Activated CD4-positive, CD25-positive, alpha-beta regulatory T cell treated with anti-CD3 and anti-CD28 coated beads, Interleukin-2, amount 50 U/mL, for 24 hours (primary cell): ENCODE measurements around the gene DUS4L.

Experiments used
- ATAC-seq, 2 donors: fragments of 150-1000 bp; cut with Tn5 transposase; one replicate each; pipeline ENCODE4 v1.10.0; 2021; ENCODE audit warnings: mild to moderate bottlenecking in 1 of 2, moderate library complexity in 1 of 2

DUS4L gene

DNA sequence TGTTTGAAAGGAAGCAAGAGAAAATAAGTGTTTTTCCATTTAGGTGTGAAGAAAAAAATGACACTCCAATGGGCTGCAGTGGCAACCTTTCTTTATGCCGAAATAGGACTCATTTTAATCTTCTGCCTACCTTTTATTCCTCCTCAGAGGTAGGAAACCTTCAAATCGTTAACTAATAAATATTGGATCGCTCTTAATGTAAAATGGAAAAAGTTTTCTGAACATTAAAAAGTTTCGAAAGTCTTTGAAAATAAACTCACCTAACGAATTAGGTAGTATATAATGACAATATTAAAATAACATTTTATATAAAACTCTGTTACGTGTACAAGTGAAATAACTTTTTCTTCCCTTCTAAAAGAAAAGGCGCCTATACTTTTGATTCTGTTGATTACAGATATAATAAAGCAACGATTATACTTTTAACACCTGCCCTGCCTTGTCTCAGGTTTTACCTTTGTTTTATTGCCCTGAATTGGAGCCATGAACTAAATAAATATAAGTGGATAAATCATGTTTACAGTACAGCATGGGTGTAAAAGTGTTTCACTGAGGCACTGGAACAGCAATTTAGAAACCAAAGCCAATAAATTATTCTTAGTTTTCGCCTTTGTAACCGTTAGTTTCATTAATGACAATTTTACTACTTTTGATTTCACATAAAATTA lies 17.1 kb downstream of the DUS4L start:
- no peak for ATAC-seq

DNA sequence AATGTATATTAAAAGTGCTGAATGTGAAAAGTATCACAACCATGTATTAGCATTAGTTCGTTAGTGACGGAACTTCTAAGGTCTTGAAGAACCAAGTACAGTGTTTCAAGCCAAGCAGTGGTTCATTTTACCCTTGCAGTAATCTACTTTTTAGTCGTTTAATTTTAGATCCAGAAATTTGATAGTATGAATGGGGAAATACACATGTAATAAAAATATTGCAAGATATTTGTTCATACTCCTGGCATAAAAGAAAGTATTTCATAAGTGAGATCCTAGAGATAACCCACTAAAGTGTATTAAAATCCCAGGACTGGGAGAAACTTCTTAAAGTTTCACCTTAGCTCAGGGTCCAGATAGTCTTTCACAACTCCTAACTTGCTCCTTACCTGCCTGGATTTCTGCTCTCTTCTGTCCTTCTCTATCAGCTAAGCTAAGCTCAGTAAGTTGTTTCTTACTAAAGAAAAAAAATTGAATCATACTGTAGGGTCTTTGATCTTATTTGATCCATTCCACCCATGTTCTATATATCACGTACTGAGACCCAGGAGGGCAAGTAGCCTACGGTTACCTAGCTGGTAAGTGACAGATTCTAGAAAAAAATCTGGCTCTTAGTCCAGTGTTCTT lies 17.7 kb downstream of the DUS4L start:
- no peak for ATAC-seq

DNA sequence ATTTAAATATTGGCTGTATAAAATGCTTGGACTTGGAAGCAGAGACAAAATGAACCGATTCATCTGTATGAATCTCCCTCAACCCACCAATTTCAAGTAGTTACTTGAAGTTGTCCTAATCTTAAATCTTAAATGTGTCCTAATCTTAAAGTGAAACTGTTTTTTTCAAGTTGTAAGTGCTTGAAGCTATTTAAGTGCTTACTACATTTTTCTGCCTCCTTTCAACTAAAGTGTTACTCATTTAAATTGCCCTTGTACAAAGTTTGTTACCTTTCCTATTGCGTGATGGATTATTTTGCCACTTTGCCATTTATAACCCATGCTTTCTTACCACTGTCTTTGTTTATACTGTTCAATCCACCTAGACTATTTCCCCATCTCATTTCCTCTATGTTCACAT lies 19.1 kb downstream of the DUS4L start:
- no peak for ATAC-seq

DNA sequence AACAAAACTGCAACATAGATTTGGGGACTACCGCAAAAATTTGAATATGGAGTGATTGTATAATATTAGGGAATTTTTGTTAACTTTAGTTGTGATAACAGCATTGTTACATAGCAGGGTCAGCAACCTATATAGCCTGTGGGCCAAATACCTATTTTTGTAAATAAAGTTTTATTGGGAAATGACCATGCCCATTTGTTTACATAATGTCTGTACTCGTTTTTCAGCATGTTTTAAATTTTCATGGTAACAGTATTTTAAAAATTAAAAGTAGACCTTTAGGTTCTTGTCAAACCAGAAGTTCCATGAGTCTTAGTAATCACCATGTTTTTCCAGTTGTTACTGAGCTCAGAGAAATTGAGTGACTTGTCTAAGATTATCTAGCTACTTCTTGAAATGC lies 20.9 kb downstream of the DUS4L start:
- no peak for ATAC-seq

DNA sequence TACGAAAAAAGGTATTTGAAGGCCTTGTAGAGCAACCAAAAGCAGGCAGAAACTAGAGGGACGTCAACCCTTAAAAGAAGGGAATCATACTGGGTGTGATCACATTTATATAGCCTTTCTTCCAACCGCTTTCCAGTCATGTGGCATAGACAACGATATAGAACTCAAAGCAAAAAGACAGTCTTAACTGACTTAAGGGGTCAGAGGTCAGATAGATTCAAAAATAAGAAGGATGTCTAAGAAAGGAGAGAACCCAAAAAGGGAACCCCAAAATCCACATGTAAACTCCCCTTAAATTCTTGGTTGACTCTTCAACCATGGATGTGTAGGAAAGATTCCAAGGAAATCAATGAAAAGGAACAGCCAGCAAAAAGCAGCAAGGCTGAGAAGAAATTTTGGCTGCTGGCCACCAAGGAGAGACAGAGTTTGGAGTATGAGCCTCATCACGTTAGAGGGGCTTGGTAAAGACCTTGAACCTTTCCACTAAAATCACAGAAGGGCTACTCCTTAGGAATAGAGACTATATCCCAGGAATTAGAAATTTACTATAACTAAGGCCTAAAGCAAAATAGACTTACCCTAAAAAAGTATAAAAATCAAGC lies 24.9 kb downstream of the DUS4L start:
- ATAC-seq, result no peak

DNA sequence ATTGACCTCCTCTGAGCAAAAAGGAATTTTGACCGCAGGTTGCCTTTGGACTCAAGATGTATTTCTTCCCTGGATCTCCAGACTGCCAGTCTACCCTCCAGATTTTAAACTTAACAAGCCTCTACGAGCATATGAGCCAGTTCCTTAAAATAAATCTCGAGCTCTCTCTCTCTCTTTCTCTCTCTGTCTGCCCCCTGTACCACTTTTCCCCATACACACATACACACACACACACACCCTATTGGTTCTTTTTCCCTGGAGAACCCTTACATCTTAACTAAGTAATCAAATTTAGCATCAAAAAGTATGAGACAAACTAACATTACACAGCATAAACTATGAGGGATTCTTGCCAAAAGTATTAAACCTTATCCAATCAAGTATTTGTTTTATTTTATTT lies 27.6 kb downstream of the DUS4L start:
- no peak for ATAC-seq

DNA sequence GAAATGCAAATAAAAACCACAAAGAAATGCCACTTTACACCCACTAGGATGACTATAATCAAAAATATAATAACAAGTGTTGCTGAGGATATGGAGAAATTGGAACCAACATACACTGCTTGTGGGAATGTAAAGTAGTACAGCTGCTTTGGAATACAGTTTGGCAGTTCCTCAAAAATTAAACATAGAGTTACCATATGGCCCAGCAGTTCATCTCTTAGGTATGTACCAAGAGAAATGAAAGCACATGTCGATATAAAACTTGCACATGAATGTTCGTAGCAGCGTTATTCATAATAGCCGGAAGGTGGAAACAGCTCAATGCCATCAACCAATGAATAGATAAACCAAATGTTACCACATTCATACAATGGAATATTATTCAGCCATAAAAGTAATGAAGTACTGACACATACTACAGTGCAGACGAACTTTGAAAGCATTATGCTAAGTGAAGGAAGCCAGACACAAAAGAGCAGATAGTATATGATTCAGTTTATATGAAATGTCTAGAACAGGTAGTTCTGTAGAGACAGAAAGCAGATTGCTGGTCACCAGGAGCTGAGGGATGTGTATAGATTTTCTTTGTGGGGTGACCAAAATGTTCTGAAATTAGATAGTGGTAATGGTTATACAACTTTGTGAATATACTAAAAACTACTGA lies 28.7 kb downstream of the DUS4L start:
- no peak for ATAC-seq

DNA sequence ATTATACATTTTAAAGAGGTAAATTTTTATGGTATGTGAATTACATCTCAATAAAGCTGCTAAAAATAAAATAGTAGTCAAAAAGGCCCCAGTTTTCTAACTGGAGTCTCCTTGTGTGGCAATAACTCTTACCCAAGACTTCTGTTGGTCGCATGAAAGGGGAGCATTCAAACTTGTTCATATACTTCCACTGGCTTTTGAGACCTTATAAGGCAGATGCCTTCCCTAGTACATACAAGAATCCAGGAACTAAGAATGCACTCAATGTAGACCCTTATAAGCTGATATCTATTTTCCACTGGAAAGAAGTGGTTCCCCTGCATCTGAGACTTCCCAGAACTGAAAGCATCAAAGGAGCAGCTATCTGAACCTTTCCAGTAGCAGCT lies 29.2 kb downstream of the DUS4L start:
- no peak for ATAC-seq

DNA sequence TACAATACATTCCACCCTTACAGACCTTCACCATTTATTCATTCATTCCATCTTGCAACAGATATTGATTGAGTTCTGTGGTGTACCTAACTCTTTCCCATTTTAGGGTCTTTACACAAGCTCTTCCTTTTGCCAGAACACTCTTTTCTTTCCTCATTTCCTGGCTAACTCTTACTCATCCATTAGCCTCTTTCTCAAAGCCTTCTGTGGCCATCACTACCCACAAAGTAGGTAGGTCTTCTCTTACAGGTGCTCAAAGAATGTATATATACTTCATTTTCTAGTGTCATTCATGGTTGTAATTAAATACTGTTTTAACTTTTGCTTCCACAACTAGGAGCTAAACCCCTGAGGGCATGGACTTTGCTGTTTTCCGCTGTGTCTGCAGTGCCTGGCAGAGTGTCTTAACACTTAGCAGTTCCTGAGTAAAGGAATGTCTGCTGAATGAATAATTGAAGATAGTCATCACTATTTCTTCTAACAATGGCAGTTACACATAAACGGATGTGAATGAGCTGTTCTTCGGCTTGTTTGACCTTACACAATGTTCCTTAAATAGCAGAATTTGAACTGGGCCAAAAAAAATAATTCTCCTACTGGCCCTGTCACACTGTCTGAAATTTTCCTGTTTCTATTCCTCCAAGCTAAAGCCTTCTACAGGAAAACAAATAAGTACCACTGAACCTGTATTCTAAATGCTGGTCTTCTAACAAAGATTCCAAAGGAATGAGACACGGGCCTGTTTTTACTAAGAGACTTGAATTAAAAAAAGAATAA lies 31.4 kb downstream of the DUS4L start:
- ATAC-seq, result no peak

DNA sequence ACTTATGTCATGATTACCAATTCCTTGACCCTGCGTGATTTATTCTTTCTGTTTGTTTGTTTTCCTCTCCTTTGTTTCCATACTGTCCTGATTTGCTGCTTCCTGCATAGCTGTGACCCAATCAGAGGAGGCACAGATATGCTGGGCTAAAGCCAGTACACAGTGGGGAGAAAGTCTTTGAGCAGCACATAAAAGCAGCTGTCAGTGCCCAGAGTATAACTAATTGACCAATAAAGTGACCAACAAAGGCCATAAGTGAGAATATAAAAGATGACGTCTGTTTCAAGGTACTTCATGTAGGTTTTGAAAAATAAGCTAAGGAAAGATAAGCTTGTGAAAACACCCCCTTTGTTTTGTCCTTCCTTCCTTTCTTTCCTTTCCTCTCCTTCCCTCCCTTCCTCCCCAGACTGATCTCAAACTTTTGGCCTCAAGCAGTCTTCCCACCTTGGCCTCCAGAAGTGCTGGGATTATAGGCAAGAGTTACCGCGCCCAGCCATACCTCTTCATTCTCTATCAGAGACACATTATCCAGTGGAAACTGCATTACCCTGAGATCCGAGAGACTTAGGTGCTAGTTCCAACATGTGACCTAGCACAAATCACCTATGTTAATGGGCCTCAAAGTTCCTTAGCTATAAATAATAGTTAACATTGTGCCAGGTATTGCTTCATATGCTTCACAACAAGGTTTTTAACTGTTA lies 33.3 kb downstream of the DUS4L start:
- ATAC-seq, result no peak

DNA sequence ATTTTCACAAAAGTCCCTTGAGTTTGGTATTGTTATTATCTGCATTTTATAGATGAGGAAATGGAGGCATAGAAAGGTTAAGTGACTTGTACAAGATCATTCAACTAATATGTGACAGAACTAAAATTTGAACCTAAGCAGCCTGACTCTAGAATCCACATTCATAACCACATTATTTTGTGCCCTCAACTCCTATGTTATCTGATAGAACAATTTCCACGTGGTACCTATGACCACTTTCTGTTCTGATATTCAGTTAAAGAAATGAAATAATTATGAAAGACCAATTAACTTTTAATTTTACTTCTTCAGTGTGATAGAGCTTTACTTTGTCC lies 33.8 kb downstream of the DUS4L start:
- ATAC-seq, result no peak

DNA sequence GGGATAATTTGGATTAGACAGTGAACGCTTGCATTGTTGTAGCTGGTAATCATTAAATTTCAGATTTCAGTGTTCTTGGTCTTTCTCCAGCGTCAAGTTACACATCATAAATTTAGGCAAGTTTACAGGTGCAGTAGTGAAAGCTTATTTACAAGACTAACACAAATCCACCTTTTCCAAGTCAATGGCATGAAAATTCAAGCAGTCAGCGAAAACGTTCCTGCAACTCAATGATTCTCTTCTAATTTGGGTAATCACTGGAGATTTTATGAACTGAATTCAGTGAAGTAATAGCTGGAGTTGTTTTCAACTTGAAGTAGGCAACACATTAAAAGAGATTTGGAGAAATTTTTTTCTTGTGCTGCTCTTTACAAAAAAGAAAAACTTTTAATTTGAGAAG lies 34.2 kb downstream of the DUS4L start:
- no peak for ATAC-seq

DNA sequence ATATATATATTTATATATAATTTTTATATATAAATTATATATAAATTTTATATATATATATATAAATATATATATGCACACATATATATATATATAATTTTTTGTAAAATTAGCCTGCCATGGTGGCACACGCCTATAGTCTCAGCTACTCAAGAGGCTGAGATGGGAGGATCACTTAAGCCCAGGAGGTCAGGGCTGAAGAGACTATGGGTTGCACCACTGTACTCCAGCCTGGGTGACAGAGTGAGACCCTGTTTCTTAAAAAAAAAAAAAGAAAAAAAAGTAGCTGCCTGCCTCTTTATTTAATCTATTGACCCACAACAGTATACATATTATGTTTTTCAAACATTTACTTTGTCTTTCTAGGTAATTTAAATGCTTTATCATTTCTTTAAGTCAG lies 35.5 kb downstream of the DUS4L start:
- no peak for ATAC-seq

DNA sequence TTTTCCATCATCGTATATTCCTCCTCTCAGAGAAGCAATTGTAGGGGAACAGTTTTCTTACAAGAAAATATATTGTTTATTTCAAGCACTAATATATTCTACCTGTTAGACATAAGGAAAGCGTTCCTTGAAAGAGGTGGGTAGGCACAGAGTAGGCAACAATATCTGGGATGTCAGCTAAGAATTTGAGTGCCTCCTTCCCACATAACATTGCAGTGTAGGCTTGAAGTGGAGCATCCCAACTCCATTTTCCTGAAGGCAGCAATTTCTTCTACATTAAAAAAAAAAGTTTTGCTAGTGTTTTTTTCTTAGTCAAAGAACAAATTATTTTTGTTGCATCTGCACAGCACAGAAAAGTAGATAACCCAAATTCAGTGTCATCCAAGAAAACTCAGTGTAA lies 37.0 kb downstream of the DUS4L start:
- ATAC-seq, result no peak

DNA sequence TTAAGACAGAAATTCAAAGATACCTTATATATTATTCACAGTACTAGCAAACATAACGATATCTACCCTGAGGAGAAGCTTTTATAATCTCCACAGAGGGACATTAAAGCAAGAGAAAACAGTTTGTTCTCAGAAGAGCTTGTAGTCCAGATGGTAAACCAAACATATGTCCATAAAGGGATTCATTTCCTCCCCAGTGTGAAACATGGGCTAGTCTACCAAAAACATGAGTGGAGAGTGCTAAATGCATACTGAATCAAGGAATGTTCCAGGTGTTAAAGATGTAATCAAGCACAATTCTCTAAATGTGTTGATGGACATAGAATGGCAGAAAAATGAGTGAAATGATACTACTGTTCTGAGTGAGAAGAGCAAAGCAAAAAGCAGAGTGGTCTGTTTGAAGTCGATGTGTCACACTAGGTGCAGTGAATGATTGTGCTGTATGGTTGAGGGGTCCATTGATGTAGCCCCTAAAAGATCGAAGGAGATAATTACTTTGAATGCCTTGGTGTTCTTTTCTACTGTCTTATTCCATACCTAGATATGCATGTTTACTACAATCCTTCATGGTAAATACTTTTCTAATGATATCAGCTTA lies 41.5 kb downstream of the DUS4L start:
- no peak for ATAC-seq

DNA sequence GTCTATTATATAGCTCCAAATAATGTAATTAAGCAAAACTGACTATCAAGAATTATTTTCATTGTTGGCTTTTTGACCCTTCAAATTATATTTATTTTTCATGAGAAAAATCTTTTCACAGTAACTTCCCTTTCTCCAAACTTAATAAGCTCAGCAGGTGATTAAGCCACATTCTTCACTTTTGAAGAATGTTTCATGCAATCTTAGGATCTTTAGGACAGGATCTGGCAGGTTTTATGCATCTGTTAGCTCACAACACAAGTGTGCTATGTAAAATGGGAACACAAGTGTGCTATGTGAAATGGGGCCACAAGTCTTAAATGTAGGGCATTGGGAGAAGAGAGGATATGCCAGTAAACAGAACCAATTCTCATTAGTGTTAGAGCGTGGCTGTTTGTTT lies 42.5 kb downstream of the DUS4L start:
- no peak for ATAC-seq

DNA sequence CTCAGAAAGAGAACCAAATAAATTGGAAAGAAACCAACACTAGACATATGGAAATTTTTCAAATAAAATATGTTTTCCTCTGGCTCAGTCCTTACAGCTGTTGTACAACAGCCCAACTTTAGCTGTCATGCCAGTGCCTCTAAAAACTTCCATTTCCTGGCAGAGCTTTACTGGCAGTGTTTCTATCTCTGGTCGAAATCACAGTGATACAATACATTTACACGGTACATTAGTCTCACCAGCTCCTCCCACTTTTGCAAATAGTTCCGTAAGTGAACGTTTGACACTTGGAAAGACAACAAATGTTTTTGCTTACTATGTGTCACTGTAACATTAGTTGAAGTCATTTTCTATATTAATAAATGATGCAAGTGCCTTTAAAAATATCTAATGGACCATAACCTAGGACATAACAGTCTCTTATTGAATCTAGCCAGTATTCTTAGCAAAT lies 46.1 kb downstream of the DUS4L start:
- no peak for ATAC-seq

DNA sequence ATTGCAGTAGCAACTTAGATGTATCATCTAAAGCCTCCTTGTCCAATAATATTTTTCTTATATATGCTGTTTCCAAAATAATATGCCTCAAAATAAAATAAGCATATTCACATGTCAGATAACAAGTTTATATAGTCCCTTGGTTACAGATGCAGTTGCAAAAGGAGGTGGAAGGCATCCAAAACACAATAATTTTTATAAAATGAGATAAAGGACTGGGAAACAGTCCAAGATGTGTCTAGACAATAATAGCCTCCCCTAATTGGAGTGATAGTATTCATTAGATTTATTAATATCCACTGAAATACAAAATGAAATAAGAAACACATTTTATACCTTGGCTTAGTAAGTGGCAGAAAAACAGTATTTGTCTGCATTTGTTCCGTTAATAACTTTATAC lies 46.6 kb downstream of the DUS4L start:
- ATAC-seq, result no peak

DNA sequence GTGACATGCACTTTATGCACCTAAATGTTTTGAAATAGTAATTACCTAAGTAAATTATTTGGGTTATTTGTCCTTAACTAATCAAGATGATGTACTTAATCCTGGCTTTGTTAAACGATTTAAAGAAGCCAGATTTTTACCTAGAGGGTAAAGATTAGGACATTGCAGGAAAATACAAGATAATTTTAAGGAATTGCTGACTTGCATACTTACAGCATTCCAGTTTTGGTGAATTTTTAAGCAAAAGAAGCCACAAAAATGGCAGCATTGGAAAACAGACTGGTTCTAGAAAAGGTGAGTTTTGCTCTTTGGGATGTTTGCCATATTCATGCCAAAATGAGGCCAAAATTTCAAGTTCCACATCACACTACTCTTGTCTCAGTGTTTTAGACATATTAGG lies 49.7 kb downstream of the DUS4L start:
- ATAC-seq, result no peak

DNA sequence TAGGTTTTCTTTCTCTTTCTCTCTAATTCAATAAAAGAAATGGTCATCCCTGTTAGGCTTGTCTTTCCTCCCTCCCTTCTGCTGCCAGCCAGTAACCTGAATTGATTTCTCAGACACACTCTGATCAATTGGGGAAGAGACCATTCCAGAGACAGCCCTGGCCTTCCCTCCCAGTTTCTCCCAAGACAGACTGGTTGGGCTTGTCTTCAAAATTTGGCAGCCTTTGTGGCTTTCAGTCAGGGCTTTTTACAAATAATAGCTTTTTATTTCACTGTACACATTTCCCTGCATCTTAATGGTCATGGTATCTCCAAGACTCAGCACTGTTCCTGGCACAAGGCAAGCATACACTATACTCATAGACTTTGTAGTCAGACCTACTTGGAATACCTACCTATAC lies 50.2 kb downstream of the DUS4L start:
- no peak for ATAC-seq

DNA sequence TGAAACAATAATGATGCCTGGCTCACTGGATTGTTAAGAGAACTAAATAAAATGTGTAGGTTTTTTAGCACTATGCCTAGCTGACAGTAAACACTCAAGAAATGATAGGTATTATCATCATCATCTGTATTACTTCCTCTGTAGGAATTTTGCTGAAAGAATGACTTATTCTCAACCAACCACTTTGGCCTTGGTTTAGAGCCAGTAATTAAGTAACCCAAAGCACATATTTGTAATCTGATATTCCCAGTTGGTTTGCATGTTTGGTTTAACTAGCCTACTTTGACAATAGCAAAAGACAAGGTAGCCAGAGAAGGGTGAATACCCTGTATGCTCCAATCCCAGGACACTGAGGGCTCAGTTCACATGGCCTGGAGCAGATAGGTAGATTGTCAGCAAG lies 50.7 kb downstream of the DUS4L start:
- ATAC-seq, result no peak
